Small intestine (tissue), 7 donors: ENCODE data around the gene IL17A. TPM values are rescaled to one million over a fixed set of nuclear protein-coding genes. Genes with fewer than 3 reads are reported as not detected.

ENCODE experiments used
- DNase-seq, 2 donors: peaks; one replicate each; pipeline versions ENCODE4 v3.0.0 to v3.0.0-alpha.2; 2013
- FAIRE-seq: peaks from 2 replicates; lab custom pipeline; 2012; peaks lifted over from hg19 to GRCh38; lab: Jason Lieb, UNC
- H3K27ac ChIP-seq, 3 donors: one replicate each; pipeline ENCODE4 v1.5.1; 2013; ENCODE audit warnings: low read length in 2 of 3, mild to moderate bottlenecking in 2 of 3, control low read depth in 1 of 3, inconsistent platforms in 1 of 3, low read depth in 1 of 3, moderate library complexity in 1 of 3
- H3K27me3 ChIP-seq, 3 donors: one replicate each; pipeline ENCODE4 v1.6.1; 2013; ENCODE audit warnings: low read length in 3 of 3, inconsistent platforms in 1 of 3; ENCODE audit not compliant: control insufficient read depth in 3 of 3, insufficient read depth in 3 of 3
- H3K36me3 ChIP-seq, 3 donors: one replicate each; pipeline ENCODE4 v1.6.1; 2013; ENCODE audit warnings: low read length in 3 of 3, inconsistent platforms in 1 of 3, low read depth in 1 of 3, mild to moderate bottlenecking in 1 of 3, moderate library complexity in 1 of 3; ENCODE audit not compliant: control insufficient read depth in 3 of 3, insufficient read depth in 2 of 3
- H3K4me1 ChIP-seq, 3 donors: one replicate each; pipeline ENCODE4 v1.6.1; 2013; ENCODE audit warnings: low read length in 2 of 3, inconsistent platforms in 1 of 3, low read depth in 1 of 3, mild to moderate bottlenecking in 1 of 3, moderate library complexity in 1 of 3; ENCODE audit not compliant: control insufficient read depth in 3 of 3, insufficient read depth in 2 of 3
- H3K4me3 ChIP-seq, 3 donors: one replicate each; pipeline ENCODE4 v1.5.1; 2013; ENCODE audit warnings: low read length in 3 of 3, control low read depth in 1 of 3, inconsistent platforms in 1 of 3, low read depth in 1 of 3, mild to moderate bottlenecking in 1 of 3, moderate library complexity in 1 of 3
- H3K9me3 ChIP-seq, 2 donors: one replicate each; pipeline ENCODE4 v1.6.1; 2013; ENCODE audit warnings: low read depth in 1 of 2, low read length in 1 of 2; ENCODE audit not compliant: control insufficient read depth in 2 of 2, insufficient read depth in 1 of 2
- WGBS, 3 donors: extraction: QIAGEN DNeasy Blood & Tissue Kit; methylation state at CpG; one replicate each; pipeline ENCODE4 v1.1.7; 2013; 5-methylcytosine and 5-hydroxymethylcytosine counted together
- polyA plus RNA-seq, 4 donors: library from polyadenylated mRNA; stranded (reverse) in 3 of 4; unstranded in 1 of 4; fragments of 200-250 nt in 3 of 4; fragments of 120-200 nt in 1 of 4; gene quantifications; one replicate each; pipeline versions ENCODE4 v1.2.1 to v1.2.3, GENCODE V29; 2013
- donor health status: healthy with polysubstance abuse.
- donor health status: control.
- donor health status: control.
- donor health status: Bipolar disorder and iron deficiency.
- donor health status: healthy.

Gene IL17A
- polyA plus RNA-seq, 4 donors: 0.03 to 0.19 TPM; not detected in 2

GRCh38 chr6:52176550-52176949, 9.6 kb upstream of the IL17A start:
- FAIRE-seq (no peak), DNase-seq (peak in 1 of 2 donors; percentile 40)
- Histone ChIP-seq H3K27ac (no peak overlapping the region), H3K27me3 (no peaks in the 10 kb centered on the region), H3K4me1 (no peaks in the 10 kb centered on the region), H3K36me3 (no peaks in the 10 kb centered on the region), H3K4me3 (no peak overlapping the region), H3K9me3 (no peaks in the 10 kb centered on the region)
- WGBS, 3 donors: 65 to 74% (median 67%) methylated on average over 1 of the region's 1 CpG

- no peak for DNase-seq
- H3K36me3 ChIP-seq: no peaks in the 10 kb centered on the region
- FAIRE-seq: no peak
- H3K9me3 ChIP-seq: no peaks in the 10 kb centered on the region
- no peak overlapping the region for H3K4me3 ChIP-seq
- no peak overlapping the region for H3K27ac ChIP-seq
- no peaks in the 10 kb centered on the region for H3K27me3 ChIP-seq
- H3K4me1 ChIP-seq: no peaks in the 10 kb centered on the region
Observed at GRCh38 chr6:52177961-52178360, 8.2 kb upstream of the IL17A start.

- WGBS, 3 donors: 46 to 65% (median 60%) methylated on average over 5 of the region's 5 CpGs
- Histone ChIP-seq H3K27ac (no peak overlapping the region), H3K9me3 (no peaks in the 10 kb centered on the region), H3K36me3 (no peaks in the 10 kb centered on the region), H3K4me3 (no peak overlapping the region), H3K4me1 (no peaks in the 10 kb centered on the region), H3K27me3 (no peaks in the 10 kb centered on the region)
- DNase-seq: peak in 1 of 2 donors; percentile 16
- FAIRE-seq: no peak
Observed at GRCh38 chr6:52180787-52181558, 5.2 kb upstream of the IL17A start.

- no peaks in the 10 kb centered on the region for H3K27me3 ChIP-seq
- FAIRE-seq (no peak), DNase-seq (no peak)
- 9 to 36% (median 25%) methylated on average over 3 of the region's 3 CpGs for WGBS, 3 donors
- no peaks in the 10 kb centered on the region for H3K36me3 ChIP-seq
- H3K9me3 ChIP-seq: no peaks in the 10 kb centered on the region
- no peak overlapping the region for H3K4me3 ChIP-seq
- no peak overlapping the region for H3K27ac ChIP-seq
- no peaks in the 10 kb centered on the region for H3K4me1 ChIP-seq
Observed at GRCh38 chr6:52183131-52183713, 3.0 kb upstream of the IL17A start.

- WGBS, 3 donors: 74 to 81% (median 79%) methylated on average over 5 of the region's 5 CpGs
- no peak overlapping the region for H3K4me3 ChIP-seq
- no peaks in the 10 kb centered on the region for H3K4me1 ChIP-seq
- DNase-seq: no peak
- no peak overlapping the region for H3K27ac ChIP-seq
- H3K27me3 ChIP-seq: no peaks in the 10 kb centered on the region
- no peaks in the 10 kb centered on the region for H3K9me3 ChIP-seq
- FAIRE-seq: no peak
- H3K36me3 ChIP-seq: no peaks in the 10 kb centered on the region
Observed at GRCh38 chr6:52186480-52186879, 305 bp downstream of the IL17A start.

GRCh38 chr6:52187098-52187497, 923 bp downstream of the IL17A start:
- 90 to 94% (median 91%) methylated on average over 1 of the region's 1 CpG for WGBS, 3 donors
- Histone ChIP-seq H3K4me3 (no peak overlapping the region), H3K27ac (no peak overlapping the region), H3K9me3 (no peaks in the 10 kb centered on the region), H3K4me1 (no peaks in the 10 kb centered on the region), H3K36me3 (no peaks in the 10 kb centered on the region), H3K27me3 (no peaks in the 10 kb centered on the region)
- FAIRE-seq: no peak
- no peak for DNase-seq

GRCh38 chr6:52189974-52190373, 3.8 kb downstream of the IL17A start:
- H3K36me3 ChIP-seq: no peaks in the 10 kb centered on the region
- no peak overlapping the region for H3K4me3 ChIP-seq
- no peak overlapping the region for H3K27ac ChIP-seq
- 86 to 92% (median 87%) methylated on average over 2 of the region's 2 CpGs for WGBS, 3 donors
- H3K4me1 ChIP-seq: no peaks in the 10 kb centered on the region
- no peak for FAIRE-seq
- no peaks in the 10 kb centered on the region for H3K27me3 ChIP-seq
- DNase-seq: no peak
- no peaks in the 10 kb centered on the region for H3K9me3 ChIP-seq

GRCh38 chr6:52190409-52190808, 4.2 kb downstream of the IL17A start:
- FAIRE-seq (no peak), DNase-seq (no peak)
- H3K27ac ChIP-seq: no peak overlapping the region
- H3K27me3 ChIP-seq: no peaks in the 10 kb centered on the region
- no peak overlapping the region for H3K4me3 ChIP-seq
- H3K4me1 ChIP-seq: no peaks in the 10 kb centered on the region
- no peaks in the 10 kb centered on the region for H3K36me3 ChIP-seq
- 71 to 78% (median 74%) methylated on average over 3 of the region's 3 CpGs for WGBS, 3 donors
- H3K9me3 ChIP-seq: no peaks in the 10 kb centered on the region
